ENCODE data around the gene RTTN. TPM values are rescaled to one million over a fixed set of nuclear protein-coding genes. Genes with fewer than 3 reads are reported as not detected.

Gene RTTN
- total RNA-seq, 1 experiment from 2014 or later: 16.9 TPM

DNA sequence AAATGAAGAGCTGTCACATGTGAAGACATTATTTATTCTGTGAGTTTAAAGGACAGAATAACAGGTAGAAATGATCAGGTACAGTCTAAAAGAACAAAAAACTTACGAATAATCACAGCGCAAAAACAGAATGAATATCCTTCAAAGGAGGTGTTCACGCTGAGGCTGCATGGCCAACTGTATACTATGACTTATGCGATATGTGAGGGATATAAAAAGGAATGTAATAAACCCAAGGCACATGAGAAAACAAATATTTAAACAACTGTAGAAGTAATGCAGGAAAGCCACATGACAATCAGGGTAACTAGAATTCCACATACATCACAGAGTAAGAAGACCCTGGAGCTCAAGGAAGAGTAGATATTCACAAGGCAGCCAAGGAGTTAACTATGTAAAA lies 81.3 kb downstream of the RTTN start:
- BruUV-seq (replicated peaks): no TSS peak
- Histone ChIP-seq H3K4me1 (ENCODE audit: control insufficient read depth, insufficient read depth, low read length) (peaks cover 4% of the 10 kb centered on the region; the same call in 1 of the 2 replicates), H3K27me3 (ENCODE audit: control insufficient read depth, insufficient read depth, low read length) (no peaks in the 10 kb centered on the region), H3K9me3 (ENCODE audit: control insufficient read depth, insufficient read depth, low read depth, low read length) (no peaks in the 10 kb centered on the region), H3K36me3 (ENCODE audit: control insufficient read depth, insufficient read depth, low read length) (peaks cover 8% of the 10 kb centered on the region; the same call in 1 of the 2 replicates), H3K27ac (ENCODE audit: low read length) (no peak overlapping the region), H3K4me3 (ENCODE audit: low read depth in 2 of 2, low read length in 2 of 2) (no peak overlapping the region)
- CTCF ChIA-PET: no interaction called here
- ATAC-seq: no peak
- POLR2A ChIA-PET: no interaction called here
- TF ChIP-seq SIN3A (IDR thresholded peaks at IDR 0.05; ENCODE audit: borderline replicate concordance, insufficient read depth, low read depth, low read length) (no peak), TCF7L2 (IDR thresholded peaks at IDR 0.05; ENCODE audit: low read depth, low read length) (no peak)
- TF ChIP-seq, protein P1, sequence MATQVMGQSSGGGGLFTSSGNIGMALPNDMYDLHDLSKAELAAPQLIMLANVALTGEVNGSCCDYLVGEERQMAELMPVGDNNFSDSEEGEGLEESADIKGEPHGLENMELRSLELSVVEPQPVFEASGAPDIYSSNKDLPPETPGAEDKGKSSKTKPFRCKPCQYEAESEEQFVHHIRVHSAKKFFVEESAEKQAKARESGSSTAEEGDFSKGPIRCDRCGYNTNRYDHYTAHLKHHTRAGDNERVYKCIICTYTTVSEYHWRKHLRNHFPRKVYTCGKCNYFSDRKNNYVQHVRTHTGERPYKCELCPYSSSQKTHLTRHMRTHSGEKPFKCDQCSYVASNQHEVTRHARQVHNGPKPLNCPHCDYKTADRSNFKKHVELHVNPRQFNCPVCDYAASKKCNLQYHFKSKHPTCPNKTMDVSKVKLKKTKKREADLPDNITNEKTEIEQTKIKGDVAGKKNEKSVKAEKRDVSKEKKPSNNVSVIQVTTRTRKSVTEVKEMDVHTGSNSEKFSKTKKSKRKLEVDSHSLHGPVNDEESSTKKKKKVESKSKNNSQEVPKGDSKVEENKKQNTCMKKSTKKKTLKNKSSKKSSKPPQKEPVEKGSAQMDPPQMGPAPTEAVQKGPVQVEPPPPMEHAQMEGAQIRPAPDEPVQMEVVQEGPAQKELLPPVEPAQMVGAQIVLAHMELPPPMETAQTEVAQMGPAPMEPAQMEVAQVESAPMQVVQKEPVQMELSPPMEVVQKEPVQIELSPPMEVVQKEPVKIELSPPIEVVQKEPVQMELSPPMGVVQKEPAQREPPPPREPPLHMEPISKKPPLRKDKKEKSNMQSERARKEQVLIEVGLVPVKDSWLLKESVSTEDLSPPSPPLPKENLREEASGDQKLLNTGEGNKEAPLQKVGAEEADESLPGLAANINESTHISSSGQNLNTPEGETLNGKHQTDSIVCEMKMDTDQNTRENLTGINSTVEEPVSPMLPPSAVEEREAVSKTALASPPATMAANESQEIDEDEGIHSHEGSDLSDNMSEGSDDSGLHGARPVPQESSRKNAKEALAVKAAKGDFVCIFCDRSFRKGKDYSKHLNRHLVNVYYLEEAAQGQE (IDR thresholded peaks at IDR 0.05; ENCODE audit: insufficient read depth in 1 of 2, low read depth in 2 of 2, low read length in 1 of 2): no peak
- TF ChIP-seq, protein P2, sequence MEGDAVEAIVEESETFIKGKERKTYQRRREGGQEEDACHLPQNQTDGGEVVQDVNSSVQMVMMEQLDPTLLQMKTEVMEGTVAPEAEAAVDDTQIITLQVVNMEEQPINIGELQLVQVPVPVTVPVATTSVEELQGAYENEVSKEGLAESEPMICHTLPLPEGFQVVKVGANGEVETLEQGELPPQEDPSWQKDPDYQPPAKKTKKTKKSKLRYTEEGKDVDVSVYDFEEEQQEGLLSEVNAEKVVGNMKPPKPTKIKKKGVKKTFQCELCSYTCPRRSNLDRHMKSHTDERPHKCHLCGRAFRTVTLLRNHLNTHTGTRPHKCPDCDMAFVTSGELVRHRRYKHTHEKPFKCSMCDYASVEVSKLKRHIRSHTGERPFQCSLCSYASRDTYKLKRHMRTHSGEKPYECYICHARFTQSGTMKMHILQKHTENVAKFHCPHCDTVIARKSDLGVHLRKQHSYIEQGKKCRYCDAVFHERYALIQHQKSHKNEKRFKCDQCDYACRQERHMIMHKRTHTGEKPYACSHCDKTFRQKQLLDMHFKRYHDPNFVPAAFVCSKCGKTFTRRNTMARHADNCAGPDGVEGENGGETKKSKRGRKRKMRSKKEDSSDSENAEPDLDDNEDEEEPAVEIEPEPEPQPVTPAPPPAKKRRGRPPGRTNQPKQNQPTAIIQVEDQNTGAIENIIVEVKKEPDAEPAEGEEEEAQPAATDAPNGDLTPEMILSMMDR (IDR thresholded peaks at IDR 0.05): no peak
- in situ Hi-C loops (cut with HindIII; ENCODE audit: low pct_unique_long_range_greater_than_20kb, low sequenced_read_pairs) (no loop called here), intact Hi-C loops (cut with micrococcal nuclease; ENCODE audit: unreplicated experiment) (no loop called here)
- DNase-seq (ENCODE audit: low read depth, low spot score): no peak

DNA sequence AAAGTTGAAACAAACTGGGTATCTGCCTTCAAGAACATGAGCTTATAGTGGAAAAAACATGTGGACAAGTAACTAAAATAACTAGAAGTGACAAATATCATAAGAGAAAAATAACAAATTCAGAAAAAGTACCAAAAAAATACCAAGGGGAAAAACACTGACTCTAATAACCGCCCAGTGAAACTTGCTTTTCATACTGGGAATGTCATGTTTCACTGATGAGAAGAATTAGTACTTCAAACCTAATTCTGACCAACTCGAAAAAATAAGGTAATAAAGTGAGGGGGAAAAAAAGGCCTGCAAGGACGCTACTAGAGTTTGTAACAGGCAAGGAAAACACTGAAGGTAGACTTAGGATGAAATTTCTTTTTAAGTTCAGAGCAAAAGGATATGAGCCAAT lies 83.6 kb downstream of the RTTN start:
- ChIA-PET CTCF (no interaction called here), POLR2A (no interaction called here)
- H3K27me3 ChIP-seq (ENCODE audit: control insufficient read depth, insufficient read depth, low read length): no peaks in the 10 kb centered on the region
- no peak overlapping the region for H3K27ac ChIP-seq (ENCODE audit: low read length)
- no peaks in the 10 kb centered on the region; the same call in 1 of the 2 replicates for H3K36me3 ChIP-seq (ENCODE audit: control insufficient read depth, insufficient read depth, low read length)
- DNase-seq (ENCODE audit: low read depth, low spot score) (no peak), ATAC-seq (no peak)
- no peak overlapping the region for H3K4me3 ChIP-seq (ENCODE audit: low read depth in 2 of 2, low read length in 2 of 2)
- in situ Hi-C loops (cut with HindIII; ENCODE audit: low pct_unique_long_range_greater_than_20kb, low sequenced_read_pairs) (no loop called here), intact Hi-C loops (cut with micrococcal nuclease; ENCODE audit: unreplicated experiment) (no loop called here)
- no peaks in the 10 kb centered on the region for H3K4me1 ChIP-seq (ENCODE audit: control insufficient read depth, insufficient read depth, low read length)
- TF ChIP-seq, protein P2 (IDR thresholded peaks at IDR 0.05): no peak
- TF ChIP-seq SIN3A (IDR thresholded peaks at IDR 0.05; ENCODE audit: borderline replicate concordance, insufficient read depth, low read depth, low read length): no peak
- TF ChIP-seq, protein P1 (IDR thresholded peaks at IDR 0.05; ENCODE audit: insufficient read depth in 1 of 2, low read depth in 2 of 2, low read length in 1 of 2): no peak
- TF ChIP-seq TCF7L2 (IDR thresholded peaks at IDR 0.05; ENCODE audit: low read depth, low read length): no peak
- TF ChIP-seq POLR2AphosphoS5 (IDR thresholded peaks at IDR 0.05; ENCODE audit: low read depth, low read length): no peak
- H3K9me3 ChIP-seq (ENCODE audit: control insufficient read depth, insufficient read depth, low read depth, low read length): no peaks in the 10 kb centered on the region
- no TSS peak for BruUV-seq (replicated peaks)
